Common myeloid progenitor, CD34-positive (primary cell): ENCODE measurements around the gene ARHGAP40.

Experiments
- CTCF ChIA-PET: fragments of 350-600 bp; sonication (Branson Sonifier 250); formaldehyde crosslinking; loops from one replicate; lab custom pipeline; 2021; ENCODE audit warnings: antibody characterized with exemption; lab: Charles Lee
- POLR2A ChIA-PET: fragments of 350-600 bp; sonication (Branson Sonifier 250); formaldehyde crosslinking; loops from one replicate; lab custom pipeline; 2021; ENCODE audit warnings: antibody characterized with exemption; lab: Charles Lee
- DNase-seq, 3 donors: peaks; one replicate each; pipeline versions ENCODE4 v3.0.0 to v3.0.0-alpha.2; 2013
- H3K27ac ChIP-seq, 2 experiments: 1 replicate in 1 of 2; 2 replicates in 1 of 2; pipeline ENCODE4 v1.7.0; 2013; ENCODE audit warnings: inconsistent platforms in 2 of 2, low read length in 2 of 2, mild to moderate bottlenecking in 2 of 2, low read depth in 1 of 2, moderate library complexity in 1 of 2; ENCODE audit not compliant: severe bottlenecking in 2 of 2, insufficient read depth in 1 of 2, poor library complexity in 1 of 2
- H3K27me3 ChIP-seq, 5 experiments: replicated peaks in 2 of 5; 1 replicate in 3 of 5; 2 replicates in 2 of 5; pipeline versions ENCODE4 v1.6.1 to v1.7.0; 2013; ENCODE audit warnings: low read length in 4 of 5, mild to moderate bottlenecking in 2 of 5, moderate library complexity in 2 of 5, inconsistent platforms in 1 of 5; ENCODE audit not compliant: insufficient read depth in 5 of 5, control insufficient read depth in 4 of 5
- H3K36me3 ChIP-seq, 4 experiments: 1 replicate in 2 of 4; 2 replicates in 2 of 4; pipeline versions ENCODE4 v1.6.1 to v1.7.0; 2013; ENCODE audit warnings: low read length in 3 of 4, control low read depth in 1 of 4, mild to moderate bottlenecking in 1 of 4; ENCODE audit not compliant: control insufficient read depth in 4 of 4, insufficient read depth in 4 of 4
- H3K4me1 ChIP-seq, 4 experiments: 1 replicate in 3 of 4; 2 replicates in 1 of 4; pipeline versions ENCODE4 v1.6.1 to v1.7.1; 2013; ENCODE audit warnings: low read length in 3 of 4, mild to moderate bottlenecking in 3 of 4, control low read depth in 1 of 4, inconsistent platforms in 1 of 4, moderate library complexity in 1 of 4; ENCODE audit not compliant: control insufficient read depth in 4 of 4, insufficient read depth in 4 of 4; ENCODE audit errors: control extremely low read depth in 1 of 4
- H3K4me3 ChIP-seq, 7 experiments: 1 replicate in 4 of 7; 2 replicates in 3 of 7; pipeline versions ENCODE4 v1.5.1 to v1.7.0; 2013; ENCODE audit warnings: mild to moderate bottlenecking in 7 of 7, low read length in 6 of 7, moderate library complexity in 6 of 7, inconsistent platforms in 2 of 7, low read depth in 2 of 7, control low read depth in 1 of 7; ENCODE audit not compliant: insufficient read depth in 4 of 7, control insufficient read depth in 1 of 7; ENCODE audit errors: extremely low read depth in 1 of 7
- H3K9me3 ChIP-seq, 5 experiments: 1 replicate in 4 of 5; 2 replicates in 1 of 5; pipeline versions ENCODE4 v1.6.1 to v1.7.1; 2013; ENCODE audit warnings: low read length in 4 of 5, mild to moderate bottlenecking in 2 of 5, inconsistent platforms in 1 of 5, low read depth in 1 of 5, moderate library complexity in 1 of 5; ENCODE audit not compliant: control insufficient read depth in 4 of 5, insufficient read depth in 2 of 5; ENCODE audit errors: control extremely low read depth in 1 of 5
- WGBS: methylation state at CpG from one replicate; pipeline ENCODE4 v1.1.5; 2013; ENCODE audit not compliant: insufficient coverage; 5-methylcytosine and 5-hydroxymethylcytosine counted together

The ARHGAP40 gene

GRCh38 chr20:38607351-38607750 lies 5.7 kb downstream of the ARHGAP40 start:
- 49% methylated on average over 12 of the region's 12 CpGs for WGBS
- Histone ChIP-seq H3K36me3 (no peaks in the 10 kb centered on the region), H3K4me3 (no peak overlapping the region), H3K4me1 (no peaks in the 10 kb centered on the region), H3K27ac (no peak overlapping the region), H3K27me3 (peaks cover 17 to 54% (median 22%) of the 10 kb centered on the region in 5 experiments), H3K9me3 (peaks cover 0 to 4% (median 0%) of the 10 kb centered on the region in 5 experiments)
- no peak for DNase-seq
- ChIA-PET POLR2A (no interaction called here), CTCF (no interaction called here)

- WGBS, result 88% methylated on average over 3 of the region's 4 CpGs
- Histone ChIP-seq H3K9me3 (peaks cover 0 to 4% (median 0%) of the 10 kb centered on the region in 5 experiments), H3K36me3 (no peaks in the 10 kb centered on the region), H3K27me3 (peaks cover 13 to 46% (median 20%) of the 10 kb centered on the region in 5 experiments), H3K4me3 (no peak overlapping the region), H3K27ac (no peak overlapping the region), H3K4me1 (no peaks in the 10 kb centered on the region)
- ChIA-PET CTCF (no interaction called here), POLR2A (no interaction called here)
- DNase-seq, result no peak
These were observed 6.6 kb downstream of the ARHGAP40 start for GRCh38 chr20:38608188-38608587.

- no peak for DNase-seq
- Histone ChIP-seq H3K9me3 (peaks cover 0 to 4% (median 0%) of the 10 kb centered on the region in 5 experiments), H3K27me3 (peaks cover 11 to 44% (median 17%) of the 10 kb centered on the region in 5 experiments), H3K4me1 (no peaks in the 10 kb centered on the region), H3K4me3 (no peak overlapping the region), H3K36me3 (no peaks in the 10 kb centered on the region), H3K27ac (no peak overlapping the region)
- ChIA-PET POLR2A (no interaction called here), CTCF (no interaction called here)
- WGBS, result 89% methylated on average over 2 of the region's 4 CpGs
These were observed 8.2 kb downstream of the ARHGAP40 start for GRCh38 chr20:38609815-38610214.

- Histone ChIP-seq H3K36me3 (no peaks in the 10 kb centered on the region), H3K27ac (no peak overlapping the region), H3K4me1 (no peaks in the 10 kb centered on the region), H3K9me3 (peaks cover 0 to 4% (median 0%) of the 10 kb centered on the region in 5 experiments), H3K27me3 (peaks cover 11 to 41% (median 11%) of the 10 kb centered on the region in 5 experiments), H3K4me3 (no peak overlapping the region)
- ChIA-PET CTCF (no interaction called here), POLR2A (no interaction called here)
- WGBS, result 82% methylated on average over 2 of the region's 5 CpGs
- DNase-seq, result no peak
These were observed 8.9 kb downstream of the ARHGAP40 start for GRCh38 chr20:38610521-38610920.

- ChIA-PET POLR2A (interaction anchor here (1.5 kb wide), 1 partner anchor 9 kb away, joined by 3 read pairs; no protein-coding TSS in a partner anchor), CTCF (no interaction called here)
- Histone ChIP-seq H3K4me3 (no peak overlapping the region), H3K4me1 (no peaks in the 10 kb centered on the region), H3K27ac (no peak overlapping the region), H3K27me3 (peaks cover 2 to 31% (median 11%) of the 10 kb centered on the region in 5 experiments), H3K9me3 (peaks cover 0 to 4% (median 0%) of the 10 kb centered on the region in 5 experiments), H3K36me3 (no peaks in the 10 kb centered on the region)
- no peak for DNase-seq
- WGBS, result 80% methylated on average over 1 of the region's 5 CpGs
These were observed 11.3 kb downstream of the ARHGAP40 start for GRCh38 chr20:38612751-38613515.

- ChIA-PET POLR2A (no interaction called here), CTCF (no interaction called here)
- no peak for DNase-seq
- Histone ChIP-seq H3K36me3 (no peaks in the 10 kb centered on the region), H3K4me3 (no peak overlapping the region), H3K4me1 (no peaks in the 10 kb centered on the region), H3K9me3 (no peaks in the 10 kb centered on the region), H3K27ac (no peak overlapping the region), H3K27me3 (peaks cover 0 to 47% (median 13%) of the 10 kb centered on the region in 5 experiments)
- 92% methylated on average over 15 of the region's 15 CpGs for WGBS
These were observed 13.7 kb downstream of the ARHGAP40 start for GRCh38 chr20:38615283-38615682.

- ChIA-PET CTCF (no interaction called here), POLR2A (no interaction called here)
- H3K36me3 ChIP-seq, result no peaks in the 10 kb centered on the region
- WGBS, result 95% methylated on average over 3 of the region's 4 CpGs
- H3K4me3 ChIP-seq, result no peak overlapping the region
- H3K9me3 ChIP-seq, result no peaks in the 10 kb centered on the region
- no peak overlapping the region for H3K27ac ChIP-seq
- no peak for DNase-seq
- H3K4me1 ChIP-seq, result no peaks in the 10 kb centered on the region
- peaks cover 0 to 58% (median 14%) of the 10 kb centered on the region in 5 experiments for H3K27me3 ChIP-seq
These were observed 14.8 kb downstream of the ARHGAP40 start for GRCh38 chr20:38616457-38616856.
